ENCODE measurements around the gene RAB21.

Gene RAB21

GRCh38 chr12:71732357-71732712 lies 22.3 kb upstream of the RAB21 start:
- Histone ChIP-seq H3K4me3 (no peak overlapping the region), H3K27ac (no peak overlapping the region)
- DNase-seq (ENCODE audit: low spot score): no peak
- no peak for TF ChIP-seq CTCF (IDR thresholded peaks at IDR 0.05)

- Histone ChIP-seq H3K4me3 (no peak overlapping the region), H3K27ac (no peak overlapping the region)
- DNase-seq (ENCODE audit: low spot score): no peak
- no peak for TF ChIP-seq CTCF (IDR thresholded peaks at IDR 0.05)
These were observed 17.5 kb upstream of the RAB21 start for GRCh38 chr12:71737197-71737596.

- TF ChIP-seq CTCF (IDR thresholded peaks at IDR 0.05): no peak
- DNase-seq (ENCODE audit: low spot score): no peak
- Histone ChIP-seq H3K27ac (no peak overlapping the region), H3K4me3 (no peak overlapping the region)
These were observed 11.7 kb upstream of the RAB21 start for GRCh38 chr12:71742998-71743397.

GRCh38 chr12:71744522-71745300 lies 10.0 kb upstream of the RAB21 start:
- TF ChIP-seq CTCF (IDR thresholded peaks at IDR 0.05): no peak
- no peak overlapping the region for H3K27ac ChIP-seq
- H3K4me3 ChIP-seq: no peak overlapping the region
- no peak for DNase-seq (ENCODE audit: low spot score)

- no peak for DNase-seq (ENCODE audit: low spot score)
These were observed 7.6 kb upstream of the RAB21 start for GRCh38 chr12:71746974-71747611.

GRCh38 chr12:71748081-71748850 lies 6.4 kb upstream of the RAB21 start:
- no peak overlapping the region for H3K27ac ChIP-seq
- DNase-seq (ENCODE audit: low spot score): no peak
- TF ChIP-seq CTCF (IDR thresholded peaks at IDR 0.05): no peak
- no peak overlapping the region for H3K4me3 ChIP-seq

More at GRCh38 chr12:71746974-71747611, 7.6 kb upstream of the RAB21 start:
- TF ChIP-seq CTCF (IDR thresholded peaks at IDR 0.05): peak; percentile 32
- Histone ChIP-seq H3K27ac (no peak overlapping the region), H3K4me3 (no peak overlapping the region)
